NCI-H2029 treated with DMSO at 0.1 percent for 48 hours (cell line): ENCODE data around the gene DDX24.

Source experiments
- DNase-seq: peaks from one replicate; lab custom pipeline; 2025; lab: John Stamatoyannopoulos, UW

Gene DDX24

GRCh38 chr14:94048691-94049624 is 32.0 kb downstream of the DDX24 start:
- DNase-seq: no peak

DNA sequence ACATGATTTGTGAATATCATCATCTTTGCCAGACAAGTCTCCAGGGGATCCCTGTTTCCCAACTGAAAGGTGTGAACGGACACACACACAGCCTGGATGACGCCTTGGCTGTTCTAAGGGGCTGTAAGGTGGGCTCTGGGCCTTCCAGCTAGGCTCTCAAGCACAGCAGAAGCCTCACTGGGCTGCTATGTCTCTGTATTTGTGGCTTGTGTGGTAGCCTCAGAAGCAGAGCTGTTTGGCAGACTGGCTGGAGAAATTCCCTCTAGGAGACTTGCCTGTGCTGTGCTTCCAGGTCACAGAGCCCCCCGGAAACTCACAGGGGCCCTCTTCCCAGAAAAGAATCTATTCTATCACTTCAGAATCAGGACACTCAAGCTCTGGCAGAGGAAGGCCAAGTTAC is 33.4 kb downstream of the DDX24 start:
- DNase-seq: no peak

DNA sequence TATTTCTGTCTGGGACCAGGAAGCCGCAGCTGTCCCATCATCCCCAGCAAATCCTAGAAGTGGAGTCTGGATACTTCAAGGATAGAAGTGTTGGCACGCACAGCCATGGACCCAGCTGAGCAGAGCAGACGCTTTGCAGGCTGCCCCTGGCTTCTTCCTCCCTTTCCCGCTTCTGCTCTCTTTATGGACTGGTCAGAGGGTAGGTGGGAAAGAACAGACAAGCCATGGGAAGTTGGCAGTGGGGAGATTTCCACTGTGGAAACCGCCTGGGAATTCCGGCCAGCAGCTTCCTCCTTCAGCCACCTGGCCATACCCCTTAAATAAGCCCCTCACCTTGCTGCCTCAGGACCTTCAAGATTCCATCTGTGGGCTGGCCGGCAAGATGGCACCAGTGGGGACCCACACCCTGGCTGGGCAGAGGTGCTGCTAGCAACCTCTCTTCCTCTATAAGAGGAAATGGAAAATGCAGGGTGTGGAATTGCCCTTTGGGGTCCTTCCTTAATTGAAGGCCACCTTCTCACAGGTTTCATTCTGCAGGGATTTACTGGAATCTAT is 34.2 kb downstream of the DDX24 start:
- no peak for DNase-seq

DNA sequence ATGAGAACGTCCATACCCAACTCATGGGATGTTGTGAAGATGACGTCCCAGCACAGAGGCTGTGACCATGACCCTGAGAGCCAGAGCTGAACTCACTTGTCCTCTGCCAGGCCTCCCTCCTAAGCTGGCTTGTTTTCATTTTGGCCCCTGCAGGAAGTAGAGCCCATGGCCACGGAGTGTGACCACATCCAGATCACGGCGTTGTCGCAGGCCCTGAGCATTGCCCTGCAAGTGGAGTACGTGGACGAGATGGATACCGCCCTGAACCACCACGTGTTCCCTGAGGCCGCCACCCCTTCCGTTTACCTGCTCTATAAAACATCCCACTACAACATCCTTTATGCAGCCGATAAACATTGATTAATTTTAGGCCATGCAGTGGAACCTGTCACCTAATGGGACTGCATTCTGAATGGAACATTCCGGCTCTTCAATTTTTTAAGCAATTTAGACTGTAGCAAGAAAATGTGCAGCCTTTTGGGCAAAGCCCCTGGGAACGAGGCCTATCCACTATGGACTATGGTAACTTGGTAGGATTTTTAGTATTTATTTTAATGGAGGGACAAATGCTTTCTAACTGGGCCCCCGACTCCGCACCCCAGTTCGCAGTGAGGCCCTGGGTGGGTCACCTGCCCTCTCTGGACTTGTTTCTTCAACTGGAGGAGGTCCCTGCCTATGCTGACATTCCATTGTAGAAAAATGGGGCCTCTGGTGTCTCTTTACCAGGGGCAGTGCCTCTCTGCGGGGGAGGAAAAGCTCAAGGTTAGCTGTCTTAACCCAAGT is 35.2 kb downstream of the DDX24 start:
- DNase-seq: no peak

GRCh38 chr14:94045101-94045500 is 35.9 kb downstream of the DDX24 start:
- no peak for DNase-seq

DNA sequence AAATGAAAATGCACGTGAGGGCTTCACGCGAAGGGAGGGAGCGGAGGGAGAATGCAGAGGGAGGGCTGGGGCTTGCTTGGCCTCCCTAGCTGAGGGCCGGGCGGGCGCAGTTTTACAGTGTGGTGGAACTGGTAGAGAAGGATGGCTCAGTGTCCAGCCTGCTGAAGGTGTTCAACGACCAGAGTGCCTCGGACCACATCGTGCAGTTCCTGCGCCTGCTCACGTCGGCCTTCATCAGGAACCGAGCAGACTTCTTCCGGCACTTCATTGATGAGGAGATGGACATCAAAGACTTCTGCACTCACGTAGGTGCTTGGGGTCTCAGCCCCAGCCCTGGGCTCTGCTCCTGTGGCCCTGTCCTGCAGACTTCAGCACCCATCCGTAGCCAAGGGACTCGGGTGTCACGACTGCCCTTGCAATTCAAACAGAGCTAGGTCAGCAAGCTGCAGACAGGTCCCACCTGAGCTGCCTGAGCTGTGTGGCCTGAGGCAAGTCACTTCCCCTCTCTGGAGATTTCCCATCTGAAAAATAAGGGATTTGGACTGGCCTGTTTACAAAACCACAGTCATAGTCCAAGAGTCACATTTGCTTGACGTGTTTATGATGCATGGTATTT is 36.4 kb downstream of the DDX24 start:
- DNase-seq: no peak

- no peak for DNase-seq
Measured at GRCh38 chr14:94043756-94044475, 37.1 kb downstream of the DDX24 start.

- no peak for DNase-seq
Measured at GRCh38 chr14:94043111-94043755, 37.8 kb downstream of the DDX24 start.

GRCh38 chr14:94042433-94043091 is 38.4 kb downstream of the DDX24 start:
- DNase-seq: no peak

DNA sequence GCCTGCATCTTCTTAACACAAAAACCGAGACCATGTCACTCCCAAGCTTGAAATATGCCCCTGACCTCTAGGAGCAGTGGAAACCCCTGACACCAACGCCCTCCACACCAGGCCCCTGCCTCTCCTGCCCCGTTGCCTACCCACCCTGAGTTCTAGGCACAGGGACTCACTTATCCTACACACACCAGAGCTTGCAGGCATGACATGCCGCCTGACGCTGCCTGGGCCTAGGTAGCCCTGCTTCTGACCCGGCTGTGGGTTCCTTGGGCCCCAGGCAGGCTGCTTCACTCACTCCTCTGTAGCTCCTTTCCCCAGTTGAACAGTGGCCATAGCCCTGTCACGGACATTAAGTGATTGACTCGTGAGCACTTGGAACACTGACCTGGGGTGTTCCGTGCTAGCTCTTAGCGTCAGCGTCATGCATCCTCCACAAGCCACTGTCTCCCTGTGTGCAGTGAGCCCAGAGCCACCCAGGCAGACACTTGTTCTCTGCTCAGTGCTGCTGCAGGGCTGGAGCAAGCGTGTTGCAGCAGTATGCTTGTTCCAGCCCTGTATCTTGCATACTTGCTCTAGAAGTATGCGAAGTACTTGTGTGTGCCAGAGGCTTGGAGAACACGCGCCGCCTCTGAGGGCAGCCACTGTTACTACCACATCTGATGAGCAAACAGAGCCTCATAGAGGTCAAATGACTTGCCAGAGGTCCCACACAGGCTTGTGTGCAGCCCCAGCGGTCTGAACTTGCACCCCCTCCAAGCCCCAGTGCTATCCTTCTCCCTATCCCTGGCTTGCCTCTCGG is 39.3 kb downstream of the DDX24 start:
- DNase-seq: no peak

GRCh38 chr14:94040796-94041195 is 40.2 kb downstream of the DDX24 start:
- no peak for DNase-seq

DNA sequence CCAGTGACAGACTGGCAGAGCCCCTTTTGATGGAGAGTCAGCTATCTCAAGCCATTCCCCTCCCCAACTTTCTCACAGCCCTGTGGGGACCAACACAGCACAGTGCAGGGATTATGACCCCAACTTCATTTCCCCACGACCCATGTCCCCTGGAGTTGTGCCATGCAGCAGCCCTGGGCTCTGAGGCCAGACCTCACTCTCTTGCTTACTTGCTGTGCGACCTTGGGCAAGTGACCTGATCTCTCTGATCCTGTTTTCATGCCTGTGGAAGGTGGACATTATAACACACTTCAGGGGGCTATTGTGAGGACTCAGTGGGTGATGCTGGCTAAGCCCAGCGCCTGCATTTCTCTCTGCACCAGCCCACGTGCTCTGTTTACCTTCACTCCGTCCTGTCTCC is 40.8 kb downstream of the DDX24 start:
- DNase-seq: no peak

- DNase-seq: no peak
Measured at GRCh38 chr14:94038921-94039629, 41.9 kb downstream of the DDX24 start.

- no peak for DNase-seq
Measured at GRCh38 chr14:94038510-94038909, 42.5 kb downstream of the DDX24 start.

DNA sequence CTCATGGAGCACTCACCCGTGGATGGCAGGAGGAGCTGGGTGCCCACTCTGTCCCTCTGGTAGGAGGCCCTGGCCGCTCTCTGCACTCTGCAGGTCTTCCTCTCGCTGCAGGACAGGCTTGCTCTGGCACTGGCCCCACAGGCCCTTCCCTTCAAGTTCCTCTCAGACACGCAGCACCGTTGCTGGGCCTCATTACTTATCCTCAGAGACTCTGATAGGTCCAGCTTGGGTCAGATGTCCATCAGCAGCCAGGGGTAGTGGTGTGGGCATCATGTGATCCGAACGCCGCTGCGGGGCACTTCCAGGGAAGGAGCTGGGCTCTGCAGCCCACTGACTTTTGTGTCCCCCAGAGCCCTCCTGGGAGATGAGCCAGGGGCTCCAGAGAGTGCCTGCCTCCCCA is 43.0 kb downstream of the DDX24 start:
- DNase-seq: no peak

DNA sequence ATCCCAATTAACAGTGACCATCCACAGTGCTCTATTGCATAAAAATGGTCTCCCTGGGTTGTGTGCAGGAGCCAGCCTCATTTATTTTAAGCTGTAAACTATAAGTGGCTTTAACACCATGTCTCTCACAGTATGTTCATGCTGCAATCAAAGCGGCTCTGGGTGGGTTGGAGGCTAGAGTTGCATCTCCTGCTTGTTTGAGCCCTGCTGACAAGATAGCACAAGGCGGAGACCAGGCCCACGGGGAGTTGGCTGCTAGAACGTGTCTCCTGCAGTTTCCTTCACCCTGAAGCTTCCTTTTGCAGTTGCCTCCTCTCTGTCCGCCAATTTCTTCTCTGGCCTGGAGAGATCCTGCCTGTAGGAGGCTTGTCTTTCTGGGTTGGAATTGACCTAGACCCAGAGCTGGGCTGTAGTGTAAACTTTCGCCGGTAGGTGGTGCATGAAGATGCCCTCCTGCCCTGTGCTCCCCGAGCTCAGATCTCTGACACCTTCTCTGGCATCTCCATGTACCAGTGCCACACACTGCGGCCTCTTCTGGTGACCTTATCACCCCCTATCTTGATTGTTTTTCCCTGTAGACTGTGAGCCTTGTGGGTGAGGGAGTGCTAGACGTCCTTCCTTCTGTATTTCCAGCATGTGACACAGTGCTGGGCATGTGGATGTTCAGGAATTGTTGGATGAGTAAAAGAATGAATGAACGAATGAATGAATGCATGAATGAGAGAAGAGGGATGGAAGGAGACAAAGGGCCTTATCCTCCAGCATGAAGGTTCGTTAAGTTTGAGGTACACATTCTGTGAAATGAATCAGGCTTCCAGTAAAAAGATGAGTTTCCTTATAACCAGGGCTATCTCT is 44.5 kb downstream of the DDX24 start:
- DNase-seq: no peak

DNA sequence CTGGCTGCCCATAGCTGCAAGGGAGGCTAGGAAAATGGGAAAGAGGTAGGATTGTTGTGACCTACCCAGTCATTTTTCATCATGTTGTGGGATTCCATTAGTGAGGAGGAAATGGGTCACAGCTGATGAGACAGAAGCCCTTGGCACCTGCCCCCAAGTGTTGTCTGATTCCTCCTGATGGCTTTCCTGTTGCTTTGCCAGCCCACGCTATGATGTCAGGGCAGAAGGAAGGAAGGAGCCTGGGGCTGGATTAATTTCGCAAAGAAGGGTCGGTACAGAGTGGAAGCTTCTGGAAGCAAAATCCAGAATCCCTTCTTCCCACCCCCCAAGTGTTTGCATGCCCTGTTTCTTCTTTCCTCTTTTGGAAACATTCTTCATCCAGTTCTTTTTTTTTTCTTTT is 46.1 kb downstream of the DDX24 start:
- DNase-seq: no peak

DNA sequence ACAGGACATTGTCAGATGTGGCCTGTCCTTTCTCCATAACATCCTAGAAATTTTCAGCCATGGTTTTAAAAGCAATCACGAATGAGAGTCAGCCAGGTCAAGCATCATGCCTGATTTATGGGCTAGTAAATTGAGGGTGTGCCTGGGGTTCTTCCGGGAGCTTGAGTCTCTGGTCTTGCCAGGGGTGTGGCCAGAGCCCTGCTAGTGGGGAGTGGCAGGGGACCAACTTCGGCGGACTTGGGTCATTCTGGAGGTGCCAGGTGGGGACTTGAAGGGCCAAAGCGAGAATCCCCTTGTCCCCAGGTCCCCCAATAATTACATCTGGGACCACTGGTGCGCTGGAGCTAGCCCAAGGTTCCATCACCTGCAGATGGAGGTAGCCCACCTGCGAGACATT is 49.1 kb downstream of the DDX24 start:
- no peak for DNase-seq
